ENCODE data around the gene ERGIC1. TPM values are rescaled to one million over a fixed set of nuclear protein-coding genes. Genes with fewer than 3 reads are reported as not detected.

The ERGIC1 gene
- total RNA-seq, 1 experiment from 2014 or later = 77.0 TPM

DNA sequence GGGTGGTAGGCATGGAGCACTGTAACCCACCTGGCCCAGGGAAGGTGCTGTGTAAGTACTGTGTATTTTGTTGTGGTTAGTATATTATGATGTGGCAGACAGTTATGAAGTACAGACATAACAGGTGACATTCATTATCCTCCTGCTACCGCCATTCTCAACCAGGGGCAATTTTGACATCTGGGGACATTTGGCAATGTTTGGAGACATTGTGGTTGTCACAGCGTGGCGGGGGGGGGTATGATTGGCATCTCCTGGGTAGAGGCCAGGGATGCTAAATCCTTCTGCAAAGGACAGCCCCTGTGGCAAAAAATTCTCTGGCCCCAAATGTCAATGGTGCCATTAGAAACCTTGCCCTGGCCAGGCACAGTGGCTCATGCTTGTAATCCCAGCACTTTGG lies 115.4 kb downstream of the ERGIC1 start:
- H3K27me3 Mint-ChIP-seq (ENCODE audit: low read depth) = peaks cover 9% of the 10 kb centered on the region; the same call in 1 of the 2 replicates
- Histone ChIP-seq H3K4ac (ENCODE audit: low read depth, low read length) (no peak overlapping the region), H2AFZ (ENCODE audit: low read length) (no peak overlapping the region), H2BK20ac (ENCODE audit: low read depth, low read length, poor library complexity, severe bottlenecking) (no peak overlapping the region), H3K23ac (ENCODE audit: insufficient read length, low read depth, low read length) (no peak overlapping the region), H3T11ph (ENCODE audit: low read length) (no peak overlapping the region), H3K23me2 (ENCODE audit: insufficient read length, low read depth, low read length, poor library complexity, severe bottlenecking) (no peaks in the 10 kb centered on the region), H2BK12ac (ENCODE audit: insufficient read length, low read depth, low read length) (no peak overlapping the region), H3K27ac (ENCODE audit: insufficient read length, low read depth, low read length) (no peak overlapping the region), H3K14ac (ENCODE audit: insufficient read depth, low read length) (no peak overlapping the region), H3K27me3 (ENCODE audit: insufficient read depth, low read length) (no peaks in the 10 kb centered on the region), H3K4me2 (ENCODE audit: insufficient read depth, insufficient read length, low read length) (no peak overlapping the region), H4K5ac (ENCODE audit: insufficient read length, low read depth, low read length) (no peak overlapping the region), H3K18ac (ENCODE audit: insufficient read length, low read depth, low read length) (no peak overlapping the region), H2AK5ac (ENCODE audit: insufficient read length, low read length) (no peak overlapping the region), H3K9ac (ENCODE audit: extremely low read depth, insufficient read length, low read length) (no peak overlapping the region), H3K79me1 (ENCODE audit: insufficient read depth, low read depth, low read length, poor library complexity, severe bottlenecking) (no peaks in the 10 kb centered on the region), H4K91ac (ENCODE audit: insufficient read length, low read depth, low read length) (no peak overlapping the region), H2BK5ac (ENCODE audit: insufficient read length, low read length) (no peak overlapping the region), H3K56ac (ENCODE audit: insufficient read length, low read depth, low read length) (no peak overlapping the region), H3K9me3 (ENCODE audit: control insufficient read depth, low read depth, low read length) (no peaks in the 10 kb centered on the region), H2BK120ac (ENCODE audit: low read depth, low read length, poor library complexity, severe bottlenecking) (no peak overlapping the region), H3K79me2 (ENCODE audit: insufficient read depth, low read length) (no peaks in the 10 kb centered on the region), H4K8ac (replicated peaks; ENCODE audit: insufficient read length, low read depth, low read length) (no peak overlapping the region), H4K20me1 (ENCODE audit: control insufficient read depth, insufficient read depth, insufficient read length) (no peaks in the 10 kb centered on the region), H3K4me1 (ENCODE audit: insufficient read depth, low read length) (no peaks in the 10 kb centered on the region), H2BK15ac (ENCODE audit: low read depth, low read length) (no peak overlapping the region)
- peaks cover under 1 to 3% of the 10 kb centered on the region in 2 experiments; a peak in 3 of 4 replicates for H3K4me1 Mint-ChIP-seq
- TF ChIP-seq, protein P1, sequence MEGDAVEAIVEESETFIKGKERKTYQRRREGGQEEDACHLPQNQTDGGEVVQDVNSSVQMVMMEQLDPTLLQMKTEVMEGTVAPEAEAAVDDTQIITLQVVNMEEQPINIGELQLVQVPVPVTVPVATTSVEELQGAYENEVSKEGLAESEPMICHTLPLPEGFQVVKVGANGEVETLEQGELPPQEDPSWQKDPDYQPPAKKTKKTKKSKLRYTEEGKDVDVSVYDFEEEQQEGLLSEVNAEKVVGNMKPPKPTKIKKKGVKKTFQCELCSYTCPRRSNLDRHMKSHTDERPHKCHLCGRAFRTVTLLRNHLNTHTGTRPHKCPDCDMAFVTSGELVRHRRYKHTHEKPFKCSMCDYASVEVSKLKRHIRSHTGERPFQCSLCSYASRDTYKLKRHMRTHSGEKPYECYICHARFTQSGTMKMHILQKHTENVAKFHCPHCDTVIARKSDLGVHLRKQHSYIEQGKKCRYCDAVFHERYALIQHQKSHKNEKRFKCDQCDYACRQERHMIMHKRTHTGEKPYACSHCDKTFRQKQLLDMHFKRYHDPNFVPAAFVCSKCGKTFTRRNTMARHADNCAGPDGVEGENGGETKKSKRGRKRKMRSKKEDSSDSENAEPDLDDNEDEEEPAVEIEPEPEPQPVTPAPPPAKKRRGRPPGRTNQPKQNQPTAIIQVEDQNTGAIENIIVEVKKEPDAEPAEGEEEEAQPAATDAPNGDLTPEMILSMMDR (conservative IDR thresholded peaks at IDR 0.05) = no peak
- H3K9me3 Mint-ChIP-seq = no peaks in the 10 kb centered on the region
- H3K4me3 Mint-ChIP-seq = no peak overlapping the region
- WGBS (ENCODE audit: extremely low coverage, insufficient read length, low lambda C conversion rate) = no CpG with 5 or more reads among the region's 3 CpGs
- no peak for DNase-seq
- H3K36me3 Mint-ChIP-seq (ENCODE audit: insufficient read depth in 1 of 3, low read depth in 3 of 3) = peaks cover 9 to 39% (median 27%) of the 10 kb centered on the region in 3 experiments; a peak in 6 of 7 replicates
- H3K27ac Mint-ChIP-seq = no peak overlapping the region; a peak in 1 of 7 replicates

Measured in H9 (cell line).